Ovary (tissue), 9 donors: ENCODE results near the gene ITGAL. TPM values are rescaled to one million over a fixed set of nuclear protein-coding genes. Genes with fewer than 3 reads are reported as not detected.
A peak's percentile ranks its signal among the peaks of the same experiment; 100 is the strongest.

ENCODE experiments used
- DNase-seq, 5 donors: peaks; one replicate each; pipeline ENCODE4 v3.0.0-alpha.2; 2019 to 2020
- H3K27ac ChIP-seq, 2 donors: fragments of 200-600 bp; one replicate each; pipeline versions ENCODE4 v1.5.1 to v1.8.0; 2019 to 2022
- H3K27me3 ChIP-seq: fragments of 200-600 bp; one replicate; pipeline ENCODE4 v1.8.0; 2022
- H3K36me3 ChIP-seq: fragments of 200-600 bp; sonication (generic); one replicate; pipeline ENCODE4 v1.5.1; 2019
- H3K4me1 ChIP-seq: one replicate; pipeline ENCODE4 v1.8.1; 2013; ENCODE audit warnings: mild to moderate bottlenecking, moderate library complexity; ENCODE audit not compliant: insufficient read depth
- H3K4me3 ChIP-seq: fragments of 200-600 bp; sonication (generic); one replicate; pipeline ENCODE4 v1.5.1; 2017
- H3K9me3 ChIP-seq, 2 donors: fragments of 200-600 bp in 1 of 2; sonication (generic) in 1 of 2; one replicate each; pipeline versions ENCODE4 v1.5.1 to v1.8.1; 2013 to 2019; ENCODE audit warnings: mild to moderate bottlenecking in 1 of 2, moderate library complexity in 1 of 2
- CTCF ChIP-seq, 3 donors: fragments of 450-650 bp in 2 of 3; fragments of 200-600 bp in 1 of 3; IDR thresholded peaks; one replicate each; pipeline versions ENCODE4 v1.5.1 to v1.8.0; 2016 to 2022; ENCODE audit warnings: antibody characterized with exemption in 3 of 3, mild to moderate bottlenecking in 1 of 3
- EP300 ChIP-seq: sonication (generic); formaldehyde crosslinking; IDR thresholded peaks from one replicate; pipeline ENCODE4 v1.6.1; 2017; ENCODE audit warnings: antibody characterized with exemption
- POLR2A ChIP-seq: fragments of 450-650 bp; IDR thresholded peaks from one replicate; pipeline ENCODE4 v1.6.1; 2017; ENCODE audit warnings: antibody characterized with exemption, mild to moderate bottlenecking, moderate library complexity
- WGBS, 3 donors: extraction: QIAGEN DNeasy Blood & Tissue Kit in 1 of 3; methylation state at CpG; one replicate each; pipeline versions ENCODE4 v1.1.5 to v1.1.7; 2013 to 2017; 5-methylcytosine and 5-hydroxymethylcytosine counted together
- intact Hi-C, 4 donors: fragments of 100-400 bp; cut with DNase I; formaldehyde crosslinking; loops; one replicate each; pipeline versions ENCODE4 v1.11.0 to v1.15.1; 2022 to 2023
- polyA plus RNA-seq, 2 donors: library from polyadenylated mRNA; stranded (reverse); fragments of 200-250 nt in 1 of 2; fragments of 350-450 nt in 1 of 2; fragmentation: Illumina TruSeq in 1 of 2; extraction: RNeasy Lipid Tissue Mini Kit (QIAGEN cat#74804) in 1 of 2; gene quantifications; one replicate each; pipeline ENCODE4 v1.2.3, GENCODE V29; 2013 to 2014
- total RNA-seq, 7 donors: library from RNA; depleted of rRNA in 2 of 7; stranded (reverse); fragments of >200 nt in 2 of 7; fragmentation: NEBNext Ultra II Directional in 3 of 7; extraction: Animal tissue kit (Norgen Biotek cat#: 25700) in 3 of 7; gene quantifications; one replicate each; pipeline versions ENCODE4 v1.1.0 to v1.2.4, GENCODE V29; 2016 to 2023
- donor health status: DM: no; HTN: no; CAD: no; lungs with moderate emphysema.
- donor health status: DM: no; HTN: no; CAD: no.
- donor health status: Bipolar disorder and iron deficiency.
- donor health status: DM: yes; HTN: yes; CAD: no.
- donor health status: DM: no; HTN: no; CAD: no.
- donor health status: DM: yes; HTN: yes; CAD: no.

The ITGAL gene
- total and polyA plus RNA-seq, 9 donors = 0.90 to 13.1 (median 2.0) TPM

GRCh38 chr16:30439720-30440348 is 32.7 kb upstream of the ITGAL start:
- intact Hi-C loops = loop anchor here in 2 of 4 donors (5.0 to 10.0 kb wide), 2 partner anchors 82 to 85 kb away; partner anchors contain the start of gene ZNF768 (in 1 of the 2)
- WGBS, 3 donors = 79 to 86% (median 83%) methylated on average over 6 of the region's 6 CpGs
- Histone ChIP-seq H3K27ac (no peak overlapping the region), H3K4me1 (peaks cover 3% of the 10 kb centered on the region), H3K36me3 (no peaks in the 10 kb centered on the region), H3K27me3 (no peaks in the 10 kb centered on the region), H3K9me3 (no peaks in the 10 kb centered on the region), H3K4me3 (no peak overlapping the region)
- DNase-seq = no peak
- TF ChIP-seq CTCF (IDR thresholded peaks at IDR 0.05) = no peak
- TF ChIP-seq EP300 = no peak
- TF ChIP-seq POLR2A = no peak

GRCh38 chr16:30443631-30444030 is 28.9 kb upstream of the ITGAL start:
- intact Hi-C loops = no loop called here
- H3K4me1 ChIP-seq = peaks cover 5% of the 10 kb centered on the region
- H3K4me3 ChIP-seq = no peak overlapping the region
- H3K27ac ChIP-seq = no peak overlapping the region
- no peak for DNase-seq
- no peaks in the 10 kb centered on the region for H3K27me3 ChIP-seq
- H3K36me3 ChIP-seq = no peaks in the 10 kb centered on the region
- H3K9me3 ChIP-seq = no peaks in the 10 kb centered on the region
- TF ChIP-seq EP300 (no peak), POLR2A (no peak), CTCF (IDR thresholded peaks at IDR 0.05) (no peak)
- 89 to 99% (median 95%) methylated on average over 2 of the region's 2 CpGs for WGBS, 3 donors

GRCh38 chr16:30444231-30445148 is 28.1 kb upstream of the ITGAL start:
- TF ChIP-seq CTCF (IDR thresholded peaks at IDR 0.05) (no peak), EP300 (no peak), POLR2A (no peak)
- intact Hi-C loops = no loop called here
- H3K4me1 ChIP-seq = peaks cover 5% of the 10 kb centered on the region
- H3K27me3 ChIP-seq = no peaks in the 10 kb centered on the region
- no peaks in the 10 kb centered on the region for H3K9me3 ChIP-seq
- no peak for DNase-seq
- no peak overlapping the region for H3K27ac ChIP-seq
- peak overlapping the region; percentile 84 for H3K4me3 ChIP-seq
- no peaks in the 10 kb centered on the region for H3K36me3 ChIP-seq
- 92 to 94% (median 93%) methylated on average over 29 of the region's 29 CpGs for WGBS, 3 donors

GRCh38 chr16:30445149-30445407 is 27.5 kb upstream of the ITGAL start:
- Histone ChIP-seq H3K4me1 (peaks cover 5% of the 10 kb centered on the region), H3K4me3 (peak overlapping the region; percentile 84), H3K27ac (peak overlapping the region; percentile 35 to 83), H3K9me3 (no peaks in the 10 kb centered on the region), H3K27me3 (no peaks in the 10 kb centered on the region), H3K36me3 (no peaks in the 10 kb centered on the region)
- WGBS, 3 donors = 28 to 35% (median 34%) methylated on average over 11 of the region's 11 CpGs
- DNase-seq = no peak
- intact Hi-C loops = no loop called here
- TF ChIP-seq EP300 (no peak), POLR2A (no peak), CTCF (IDR thresholded peaks at IDR 0.05) (no peak)
